ENCODE results near the gene SAMD4B. TPM values are rescaled to one million over a fixed set of nuclear protein-coding genes. Genes with fewer than 3 reads are reported as not detected.

The SAMD4B gene
- total RNA-seq, 4 donors from 2014 or later: 79.5 to 212 (median 124) TPM

DNA sequence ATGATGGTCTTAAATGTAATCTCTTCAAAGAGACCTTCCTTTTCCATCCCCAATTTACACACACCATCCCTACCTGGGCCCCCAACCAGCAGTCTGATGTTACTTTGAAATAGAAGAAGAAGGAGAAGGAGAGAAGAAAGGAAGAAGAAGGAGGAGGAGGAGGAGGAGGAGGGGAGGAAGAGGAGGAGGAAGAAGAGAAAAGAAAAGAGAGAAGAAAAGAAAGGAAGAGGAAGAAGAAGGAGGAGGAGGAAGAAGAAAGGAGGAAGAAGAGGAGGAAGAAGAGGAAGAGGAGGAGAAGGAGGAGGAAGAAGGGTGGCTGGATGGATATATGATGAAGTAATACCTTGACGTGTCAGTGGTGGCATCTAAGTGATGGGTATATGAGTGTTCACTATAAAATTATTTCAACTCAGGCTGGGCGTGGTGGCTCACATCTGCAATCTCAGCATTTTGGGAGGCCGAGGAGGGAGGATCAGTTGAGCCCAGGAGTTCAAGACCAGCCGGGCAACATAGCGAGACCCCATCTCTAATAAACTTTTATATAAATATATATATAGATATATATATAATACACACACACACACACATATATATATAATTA lies 17.9 kb upstream of the SAMD4B start:
- DNase-seq: no peak
- 86 to 88% methylated on average over 5 of the region's 5 CpGs for WGBS, 2 donors
- no peak for TF ChIP-seq POLR2A (IDR thresholded peaks at IDR 0.05)
- TF ChIP-seq, protein P1, sequence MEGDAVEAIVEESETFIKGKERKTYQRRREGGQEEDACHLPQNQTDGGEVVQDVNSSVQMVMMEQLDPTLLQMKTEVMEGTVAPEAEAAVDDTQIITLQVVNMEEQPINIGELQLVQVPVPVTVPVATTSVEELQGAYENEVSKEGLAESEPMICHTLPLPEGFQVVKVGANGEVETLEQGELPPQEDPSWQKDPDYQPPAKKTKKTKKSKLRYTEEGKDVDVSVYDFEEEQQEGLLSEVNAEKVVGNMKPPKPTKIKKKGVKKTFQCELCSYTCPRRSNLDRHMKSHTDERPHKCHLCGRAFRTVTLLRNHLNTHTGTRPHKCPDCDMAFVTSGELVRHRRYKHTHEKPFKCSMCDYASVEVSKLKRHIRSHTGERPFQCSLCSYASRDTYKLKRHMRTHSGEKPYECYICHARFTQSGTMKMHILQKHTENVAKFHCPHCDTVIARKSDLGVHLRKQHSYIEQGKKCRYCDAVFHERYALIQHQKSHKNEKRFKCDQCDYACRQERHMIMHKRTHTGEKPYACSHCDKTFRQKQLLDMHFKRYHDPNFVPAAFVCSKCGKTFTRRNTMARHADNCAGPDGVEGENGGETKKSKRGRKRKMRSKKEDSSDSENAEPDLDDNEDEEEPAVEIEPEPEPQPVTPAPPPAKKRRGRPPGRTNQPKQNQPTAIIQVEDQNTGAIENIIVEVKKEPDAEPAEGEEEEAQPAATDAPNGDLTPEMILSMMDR (IDR thresholded peaks at IDR 0.05): no peak
- intact Hi-C loops (cut with DNase I): no loop called here
- no peak overlapping the region for H3K27ac ChIP-seq
- no peaks in the 10 kb centered on the region for H3K9me3 ChIP-seq
- H3K4me3 ChIP-seq (replicated peaks in 1 of 3): no peak overlapping the region
- H3K4me1 ChIP-seq: peaks cover 9% of the 10 kb centered on the region in 2 donors
- no peaks in the 10 kb centered on the region for H3K36me3 ChIP-seq
- H3K27me3 ChIP-seq: no peaks in the 10 kb centered on the region

DNA sequence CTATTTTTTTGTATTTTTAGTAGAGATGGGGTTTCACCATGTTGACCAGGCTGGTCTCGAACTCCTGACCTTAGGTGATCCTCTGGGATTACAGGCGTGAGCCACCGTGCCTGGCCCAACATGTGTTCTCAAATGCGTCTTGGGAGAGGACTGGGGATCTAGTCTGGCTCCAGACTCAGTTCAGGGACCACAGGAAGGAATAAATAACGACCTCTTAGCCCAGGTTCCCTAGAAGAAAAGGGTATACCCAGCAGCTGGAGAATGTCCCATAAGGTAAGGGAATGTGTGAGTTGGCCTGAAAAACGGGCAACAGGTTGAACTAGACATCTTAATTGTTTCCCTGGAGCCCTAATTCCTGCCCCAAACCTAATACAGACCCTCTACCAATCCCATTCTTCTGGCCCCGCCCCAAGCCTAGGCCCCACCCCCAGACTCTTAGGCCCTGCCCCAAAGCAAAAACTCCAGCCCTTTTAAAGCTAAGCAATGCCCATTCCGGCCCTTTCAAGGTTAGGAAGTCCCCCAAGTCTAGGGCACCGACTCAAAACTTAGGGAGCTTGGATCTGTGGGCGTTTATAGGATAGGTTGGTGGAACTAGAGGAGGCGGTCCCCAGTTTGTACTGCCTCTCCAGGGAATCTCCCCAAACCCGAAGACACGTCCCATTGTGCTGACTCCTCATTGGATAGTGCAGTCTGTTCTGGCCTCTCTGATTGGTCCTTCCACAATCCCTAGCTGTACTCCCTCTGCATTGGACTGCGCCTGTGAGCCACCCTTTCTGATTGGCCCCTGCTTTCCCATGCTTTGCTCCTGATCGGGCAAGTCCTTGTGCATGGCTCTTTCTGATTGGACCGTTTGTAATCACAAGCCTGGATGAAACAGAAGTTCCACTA lies 16.2 kb upstream of the SAMD4B start:
- H3K36me3 ChIP-seq: no peaks in the 10 kb centered on the region
- TF ChIP-seq POLR2A (IDR thresholded peaks at IDR 0.05): no peak
- TF ChIP-seq, protein P1 (IDR thresholded peaks at IDR 0.05): no peak
- H3K4me3 ChIP-seq (replicated peaks in 1 of 3): no peak overlapping the region
- 77 to 83% methylated on average over 16 of the region's 16 CpGs for WGBS, 2 donors
- H3K27ac ChIP-seq: no peak overlapping the region
- no peaks in the 10 kb centered on the region for H3K27me3 ChIP-seq
- H3K4me1 ChIP-seq: no peaks in the 10 kb centered on the region
- H3K9me3 ChIP-seq: no peaks in the 10 kb centered on the region
- DNase-seq: no peak
- intact Hi-C loops (cut with DNase I): no loop called here

DNA sequence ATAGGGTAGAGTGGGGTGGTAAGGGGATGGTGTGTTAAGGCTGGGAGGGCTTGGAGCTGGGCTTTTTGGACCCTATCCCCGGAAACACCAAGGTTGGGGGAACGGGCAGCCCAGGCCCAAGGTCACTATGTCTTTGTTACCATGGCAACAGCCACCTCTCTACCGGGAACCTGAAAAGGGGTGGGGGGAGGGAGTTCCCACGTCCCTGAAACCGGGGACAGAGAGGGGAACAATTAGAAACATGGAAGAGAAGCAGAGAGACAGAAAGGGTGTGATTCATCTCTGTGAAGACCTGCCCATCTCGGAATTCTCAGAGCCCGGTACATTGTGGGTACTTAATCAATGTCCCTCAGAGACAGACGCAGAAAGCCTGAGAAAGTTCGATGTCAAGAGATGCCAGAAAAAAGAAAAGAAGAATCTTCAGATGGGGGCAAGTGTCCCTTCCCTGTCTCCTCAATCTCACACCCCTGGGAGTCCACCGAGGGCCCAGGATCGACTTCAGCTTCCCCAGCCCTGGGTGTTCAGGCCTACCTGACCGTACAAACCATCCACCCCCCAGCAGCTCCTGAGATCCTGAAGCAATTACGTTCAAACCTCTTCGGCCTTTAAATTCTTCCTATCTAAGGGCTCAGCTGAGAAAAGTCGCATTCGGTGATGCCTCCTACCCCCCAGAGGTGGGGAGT lies 14.7 kb upstream of the SAMD4B start:
- H3K9me3 ChIP-seq: no peaks in the 10 kb centered on the region
- TF ChIP-seq POLR2A (IDR thresholded peaks at IDR 0.05): no peak
- TF ChIP-seq, protein P1 (IDR thresholded peaks at IDR 0.05): no peak
- no peak overlapping the region for H3K27ac ChIP-seq
- H3K36me3 ChIP-seq: no peaks in the 10 kb centered on the region
- no peaks in the 10 kb centered on the region for H3K27me3 ChIP-seq
- no peak for DNase-seq
- no peak overlapping the region for H3K4me3 ChIP-seq (replicated peaks in 1 of 3)
- intact Hi-C loops (cut with DNase I): loop anchor here (2.0 kb wide), 1 partner anchor 207 kb away; no protein-coding TSS in a partner anchor
- 57 to 61% methylated on average over 16 of the region's 16 CpGs for WGBS, 2 donors
- H3K4me1 ChIP-seq: no peaks in the 10 kb centered on the region

DNA sequence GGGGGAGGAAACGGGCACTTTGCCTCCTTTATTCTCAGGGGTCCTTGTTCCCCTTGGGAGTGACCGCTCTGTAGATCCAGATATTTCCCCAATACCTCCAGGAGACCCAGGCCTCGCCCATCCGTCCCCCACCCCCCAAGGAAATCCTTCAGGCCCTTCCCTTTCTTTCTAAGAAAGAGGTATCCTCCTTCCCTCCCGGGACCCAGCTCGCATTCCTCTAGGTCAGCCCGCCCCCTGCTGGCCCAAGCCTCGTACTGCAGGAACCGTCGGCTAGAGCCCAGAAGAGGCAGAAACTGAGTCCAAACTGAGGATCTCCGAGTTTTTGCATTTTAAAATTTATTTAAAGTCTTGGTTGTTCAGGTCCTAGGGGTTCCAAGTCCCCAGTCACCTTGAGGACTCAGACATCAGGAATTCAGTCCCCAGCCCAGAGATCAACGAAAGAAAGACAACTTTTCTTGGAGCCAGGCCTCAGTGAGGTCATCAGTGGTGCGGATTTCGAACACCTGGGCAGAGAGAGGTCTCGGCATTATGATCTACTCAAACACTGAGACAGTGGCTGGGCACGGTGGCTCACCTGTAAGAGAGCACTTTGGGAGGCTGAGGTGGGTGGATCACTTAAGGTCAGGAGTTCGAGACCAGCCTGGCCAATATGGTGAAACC lies 14.0 kb upstream of the SAMD4B start:
- H3K27ac ChIP-seq: no peak overlapping the region
- H3K9me3 ChIP-seq: no peaks in the 10 kb centered on the region
- no peaks in the 10 kb centered on the region for H3K36me3 ChIP-seq
- DNase-seq: peak; percentile 82 to 89
- 24 to 26% methylated on average over 17 of the region's 17 CpGs for WGBS, 2 donors
- no peak overlapping the region for H3K4me3 ChIP-seq (replicated peaks in 1 of 3)
- intact Hi-C loops (cut with DNase I): loop anchor here (2.0 kb wide), 1 partner anchor 207 kb away; no protein-coding TSS in a partner anchor
- no peaks in the 10 kb centered on the region for H3K4me1 ChIP-seq
- no peaks in the 10 kb centered on the region for H3K27me3 ChIP-seq
- TF ChIP-seq, protein P1 (IDR thresholded peaks at IDR 0.05): peak; percentile 84 to 95 (median 92)
- no peak for TF ChIP-seq POLR2A (IDR thresholded peaks at IDR 0.05)

Data from thyroid gland (tissue), 4 donors.